GM18907 (cell line): ENCODE results near the gene SLC26A8.
"Not testable (repeated sequence)": the region's sequence is repeated elsewhere in the genome, so short reads cannot be mapped to it uniquely, and the experiment has no call there.

Source experiments
- ATAC-seq: cut with Tn5 transposase; IDR thresholded peaks from one replicate; pipeline ENCODE4 v1.9.1; 2021; ENCODE audit warnings: mild to moderate bottlenecking, moderate library complexity; ENCODE audit not compliant: unreplicated experiment

The SLC26A8 gene

GRCh38 chr6:35948725-35949124, 75.7 kb downstream of the SLC26A8 start:
- no peak for ATAC-seq

- ATAC-seq: no peak
These were observed 78.8 kb downstream of the SLC26A8 start for GRCh38 chr6:35945650-35946025.

- ATAC-seq: no peak
These were observed 81.1 kb downstream of the SLC26A8 start for GRCh38 chr6:35943390-35943789.

- ATAC-seq: no peak
These were observed 82.1 kb downstream of the SLC26A8 start for GRCh38 chr6:35942355-35942754.

- not testable (repeated sequence) for ATAC-seq
These were observed 83.3 kb downstream of the SLC26A8 start for GRCh38 chr6:35941170-35941569.

GRCh38 chr6:35940014-35940413, 84.4 kb downstream of the SLC26A8 start:
- not testable (repeated sequence) for ATAC-seq

GRCh38 chr6:35939259-35939658, 85.2 kb downstream of the SLC26A8 start:
- ATAC-seq: not testable (repeated sequence)

- ATAC-seq: no peak
These were observed 87.6 kb downstream of the SLC26A8 start for GRCh38 chr6:35936681-35937359.

GRCh38 chr6:35935469-35935868, 89.0 kb downstream of the SLC26A8 start:
- ATAC-seq: no peak

- ATAC-seq: no peak
These were observed 90.6 kb downstream of the SLC26A8 start for GRCh38 chr6:35933844-35934243.

GRCh38 chr6:35931873-35932272, 92.6 kb downstream of the SLC26A8 start:
- ATAC-seq: not testable (repeated sequence)

- no peak for ATAC-seq
These were observed 93.3 kb downstream of the SLC26A8 start for GRCh38 chr6:35931120-35931561.

GRCh38 chr6:35929601-35930000, 94.8 kb downstream of the SLC26A8 start:
- ATAC-seq: no peak

GRCh38 chr6:35926509-35927215, 97.8 kb downstream of the SLC26A8 start:
- no peak for ATAC-seq

GRCh38 chr6:35925961-35926360, 98.5 kb downstream of the SLC26A8 start:
- no peak for ATAC-seq

- ATAC-seq: no peak
These were observed 100.3 kb downstream of the SLC26A8 start for GRCh38 chr6:35924146-35924545.

- no peak for ATAC-seq
These were observed 102.3 kb downstream of the SLC26A8 start for GRCh38 chr6:35922139-35922554.

- peak; percentile 82 for ATAC-seq
These were observed 103.4 kb downstream of the SLC26A8 start, which contains the start of gene SRPK1 for GRCh38 chr6:35920793-35921732. SRPK1 (minus strand) TSS chr6:35921098; CDS start chr6:35921056, 42 bp downstream.

GRCh38 chr6:35919827-35920751, 104.4 kb downstream of the SLC26A8 start:
- ATAC-seq: peak; percentile 36
